COLO829 (cell line): Measurements from ENCODE around the gene NOL9.
"Not testable (repeated sequence)": the region's sequence is repeated elsewhere in the genome, so short reads cannot be mapped to it uniquely, and the experiment has no call there.

Source experiments
- DNase-seq: peaks from one replicate; pipeline ENCODE4 v3.0.0; 2012; ENCODE audit warnings: low spot score

NOL9 gene

DNA sequence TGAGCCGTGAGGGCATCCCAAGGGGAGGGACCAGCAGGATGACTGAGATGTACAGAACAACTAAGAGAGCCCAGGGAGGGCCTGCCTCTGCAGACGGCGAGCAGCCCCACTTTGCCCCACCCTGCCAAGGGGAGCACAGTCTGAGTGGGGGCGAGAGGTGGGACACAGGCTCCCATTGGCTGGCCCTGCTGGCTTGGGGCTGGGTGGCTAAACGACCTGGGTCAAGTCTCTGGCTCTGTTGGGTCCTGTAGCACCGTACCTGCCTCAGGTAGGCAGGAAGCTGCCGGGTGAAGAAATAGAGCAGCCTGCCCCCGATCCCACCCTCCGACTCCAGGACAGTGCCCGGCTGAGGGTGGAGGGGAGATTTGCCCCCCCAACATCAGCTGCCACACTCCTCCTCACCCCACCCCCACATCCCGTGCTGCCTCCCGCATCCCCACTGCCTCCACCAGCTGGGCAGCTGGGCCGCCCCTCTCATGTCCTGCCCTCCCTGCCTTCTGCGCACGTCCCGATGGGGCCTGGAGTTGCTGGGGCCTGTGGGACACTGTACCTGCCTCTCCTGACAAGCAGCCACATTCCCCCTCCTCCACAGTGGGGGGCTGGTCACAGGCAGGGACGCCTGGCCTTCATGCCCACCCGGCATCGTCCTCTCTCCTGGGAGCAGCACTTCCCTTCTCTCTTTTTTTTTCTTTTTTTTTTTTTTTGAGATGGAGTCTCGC is 50.3 kb downstream of the NOL9 start:
- no peak for DNase-seq

DNA sequence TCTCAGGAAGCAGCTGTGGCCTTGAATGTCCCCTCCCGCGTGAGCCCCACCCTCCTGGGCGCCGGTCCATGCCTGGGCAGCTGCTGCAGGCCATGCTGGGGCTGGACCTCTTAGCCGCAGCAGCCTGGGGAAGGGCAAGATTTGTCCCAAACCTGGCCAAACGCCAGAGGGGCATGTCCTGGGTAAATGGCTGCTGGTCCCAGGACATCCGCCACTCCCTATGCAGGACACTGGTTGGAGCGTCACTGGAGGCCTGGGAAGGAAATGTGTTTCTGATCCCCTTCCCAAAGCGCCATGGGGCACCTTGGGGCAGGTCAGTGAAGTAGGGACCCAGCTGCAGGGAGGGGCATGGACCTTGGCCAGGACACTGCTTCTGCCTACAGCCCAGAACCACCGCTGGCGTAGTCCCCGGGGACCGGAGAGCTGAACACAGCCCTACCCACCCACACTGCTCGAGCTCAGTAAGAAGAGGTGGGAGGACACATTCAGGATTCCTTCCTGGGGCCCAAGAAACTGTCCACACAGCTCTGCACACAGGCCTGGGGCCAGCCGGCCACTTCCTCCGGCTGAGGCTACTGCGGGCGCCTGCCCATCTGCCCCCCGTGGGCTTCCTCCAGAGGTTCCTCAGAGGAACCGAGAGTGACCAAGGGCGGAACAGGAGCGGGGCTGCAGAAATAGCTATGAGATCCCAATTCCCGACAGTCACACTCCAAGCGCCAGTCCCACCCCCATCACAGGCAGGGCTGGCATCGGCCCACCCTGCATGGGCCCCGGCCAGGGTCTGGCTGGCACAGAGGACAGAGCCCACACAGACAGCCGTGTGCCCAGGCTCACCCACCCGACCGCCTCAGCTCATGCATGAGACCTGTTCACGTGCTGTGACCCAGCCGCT is 52.1 kb downstream of the NOL9 start:
- DNase-seq, result no peak

DNA sequence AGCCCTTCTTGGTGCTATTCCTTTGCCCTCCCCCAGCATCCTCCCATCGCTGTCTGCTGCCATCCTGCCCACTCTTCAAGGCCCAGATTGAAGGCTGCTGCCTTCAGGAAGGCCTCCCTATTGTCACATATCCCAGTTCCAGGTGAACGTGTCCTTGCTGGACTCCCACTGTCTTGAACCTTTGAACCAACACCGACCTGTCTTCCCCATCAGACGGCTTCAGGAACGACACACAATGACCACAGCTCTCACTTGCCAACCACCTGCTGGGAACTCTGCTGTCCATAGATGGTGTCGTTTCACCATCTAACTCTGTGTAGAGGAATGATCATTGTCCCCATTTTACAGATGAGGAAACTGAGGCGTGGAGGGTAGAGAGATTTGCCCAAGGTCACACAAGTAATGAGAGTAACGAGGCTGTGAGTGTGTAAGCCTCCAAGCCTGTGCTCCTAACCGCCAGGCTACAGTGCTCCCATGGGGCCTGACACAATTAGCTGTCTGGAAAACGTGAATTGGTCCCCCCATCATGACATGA is 53.0 kb downstream of the NOL9 start:
- DNase-seq, result no peak

DNA sequence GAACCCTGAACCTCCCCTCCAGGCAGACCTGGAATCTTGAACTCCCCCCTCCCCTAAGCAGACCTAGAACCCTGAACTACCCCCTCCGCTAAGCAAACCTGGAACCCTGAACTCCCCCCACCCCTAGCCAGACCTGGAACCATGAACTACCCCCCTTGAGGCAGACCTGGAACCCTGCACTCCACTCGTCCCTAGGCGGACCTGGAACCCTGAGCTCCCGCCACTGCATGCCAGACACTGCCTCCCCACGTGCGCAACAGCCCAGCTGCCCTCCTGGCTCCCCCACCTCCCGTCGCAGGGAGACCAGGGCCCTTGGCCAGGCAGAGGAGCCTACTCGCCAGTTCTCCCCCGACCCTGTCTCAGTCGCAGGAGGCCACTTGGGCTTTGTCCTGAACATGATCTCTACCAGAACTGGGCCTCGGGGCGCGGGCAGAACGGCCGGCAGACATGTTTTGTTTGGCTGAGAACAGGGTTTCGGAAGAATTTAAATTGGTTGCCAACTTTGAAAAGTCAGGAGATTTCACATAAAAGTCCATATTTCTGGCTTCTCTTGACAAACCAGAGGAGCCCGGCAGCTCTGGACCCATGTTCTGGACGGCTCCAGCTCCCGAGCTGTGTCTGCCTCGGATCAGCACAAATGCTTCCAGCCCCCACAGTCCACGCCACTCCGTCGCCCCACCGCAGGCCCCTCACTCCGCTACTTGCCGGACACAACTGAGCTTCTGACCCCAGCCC is 53.6 kb downstream of the NOL9 start:
- DNase-seq, result no peak

DNA sequence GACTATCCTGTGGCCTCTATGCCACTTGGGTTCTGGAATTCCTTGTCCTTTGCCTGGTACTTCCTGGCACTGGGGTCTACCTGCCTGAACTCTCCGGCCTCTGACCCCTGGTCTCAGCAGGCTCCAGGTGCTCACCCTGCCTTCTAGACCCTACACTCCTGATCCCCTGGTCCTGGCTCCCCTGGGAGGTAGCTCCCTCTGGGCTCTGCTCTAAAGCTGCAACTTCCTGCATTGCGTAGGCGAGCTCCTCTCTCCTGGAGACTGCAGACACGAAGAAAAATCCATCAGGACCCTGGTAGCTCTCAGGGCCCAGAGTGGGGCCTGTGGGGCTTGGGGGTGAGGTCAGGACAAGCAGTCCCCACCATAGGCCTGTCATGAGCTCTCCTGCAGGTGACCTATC is 55.0 kb downstream of the NOL9 start:
- DNase-seq, result no peak

DNA sequence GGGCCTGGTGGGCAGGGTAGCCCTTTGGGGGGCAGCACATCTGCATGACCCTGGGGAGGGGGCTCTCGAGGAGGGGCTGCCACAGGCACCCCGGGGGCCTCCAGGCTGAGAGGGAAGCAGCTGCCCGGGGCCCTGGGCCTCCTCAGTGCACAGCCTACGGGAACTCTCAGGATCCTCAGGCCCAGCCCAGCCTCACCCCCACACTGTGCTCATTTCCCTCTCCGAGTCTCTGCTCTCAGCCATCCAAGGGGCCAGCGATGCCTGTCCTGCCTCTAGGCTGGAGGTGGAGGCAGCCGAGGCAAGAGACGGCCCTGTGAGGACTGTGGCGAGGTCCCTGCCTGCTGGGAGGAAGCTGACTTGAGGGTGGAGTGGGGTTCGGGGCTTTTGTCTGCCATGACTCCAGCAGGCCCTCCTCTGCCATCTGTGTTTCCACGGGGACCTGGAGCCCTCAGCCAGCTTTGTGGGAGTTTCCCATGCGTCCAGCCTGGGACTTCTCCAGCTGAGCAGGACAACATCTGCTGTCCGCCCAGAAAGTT is 55.7 kb downstream of the NOL9 start:
- no peak for DNase-seq

DNA sequence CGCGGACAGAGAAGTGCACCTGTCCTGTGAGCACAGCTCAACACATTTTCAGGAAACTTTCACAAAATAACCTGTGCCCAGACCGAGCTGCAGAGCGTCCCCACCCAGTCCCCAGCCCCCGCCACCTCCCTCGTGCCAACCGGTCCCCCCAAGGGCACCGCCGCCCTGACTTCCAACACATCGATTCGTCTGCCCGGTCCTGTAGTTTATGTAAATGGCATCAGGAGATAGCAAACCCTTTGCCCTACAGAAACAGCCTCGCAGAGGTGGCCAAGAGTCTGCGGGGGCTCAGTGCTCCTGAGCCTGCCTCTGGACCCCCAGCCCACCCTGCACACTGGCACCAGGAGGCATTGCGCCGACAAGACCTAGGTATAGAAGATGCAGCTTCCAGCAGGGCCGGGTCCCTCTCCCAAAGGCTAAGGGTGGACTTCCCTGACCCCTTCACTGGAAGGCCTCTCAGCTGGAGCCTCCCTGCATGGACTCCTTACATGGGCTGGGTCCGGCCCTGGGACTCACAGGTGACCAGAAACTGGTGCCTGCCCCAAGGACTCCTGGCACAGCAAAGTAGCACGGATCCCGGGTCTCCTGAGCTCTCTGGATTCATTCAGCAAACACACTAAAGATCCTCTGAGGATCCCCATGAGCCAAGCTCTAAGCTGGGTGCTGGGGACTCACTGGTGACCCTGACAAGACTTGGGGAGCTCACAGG is 56.3 kb downstream of the NOL9 start:
- DNase-seq, result no peak

DNA sequence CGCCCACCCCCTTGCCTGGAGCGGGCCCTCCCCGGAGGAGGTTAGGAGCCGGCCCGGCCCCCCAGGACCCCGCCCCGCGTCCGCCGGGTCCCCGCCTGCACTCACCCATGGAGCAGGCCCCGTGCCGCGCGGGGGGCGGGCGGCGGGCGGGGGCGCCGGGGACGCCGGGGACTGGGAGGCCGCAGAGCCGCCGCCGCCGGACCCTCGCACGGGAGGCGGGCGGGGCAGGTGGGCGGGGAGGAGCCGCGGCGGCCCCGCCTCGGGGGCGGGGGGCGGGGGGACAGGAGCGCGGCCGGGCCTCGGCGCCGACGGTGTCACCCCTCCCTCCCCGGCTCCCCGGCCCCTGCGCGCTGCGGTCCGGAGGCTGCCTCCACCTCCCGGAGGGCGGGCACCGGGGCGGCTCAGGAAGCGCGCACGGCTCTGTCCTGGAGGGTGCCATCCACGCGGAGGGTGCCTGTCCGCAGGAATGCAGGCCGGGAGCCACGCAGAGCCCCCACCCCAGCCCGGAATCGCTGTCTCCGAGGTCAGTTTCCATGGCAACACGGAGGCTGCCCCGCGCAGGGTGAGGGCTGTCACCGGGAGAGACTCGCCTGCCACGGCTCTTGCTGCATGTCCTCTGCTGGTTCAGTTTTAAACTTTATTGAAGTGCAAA is 57.0 kb downstream of the NOL9 start:
- DNase-seq, result peak; percentile 33

DNA sequence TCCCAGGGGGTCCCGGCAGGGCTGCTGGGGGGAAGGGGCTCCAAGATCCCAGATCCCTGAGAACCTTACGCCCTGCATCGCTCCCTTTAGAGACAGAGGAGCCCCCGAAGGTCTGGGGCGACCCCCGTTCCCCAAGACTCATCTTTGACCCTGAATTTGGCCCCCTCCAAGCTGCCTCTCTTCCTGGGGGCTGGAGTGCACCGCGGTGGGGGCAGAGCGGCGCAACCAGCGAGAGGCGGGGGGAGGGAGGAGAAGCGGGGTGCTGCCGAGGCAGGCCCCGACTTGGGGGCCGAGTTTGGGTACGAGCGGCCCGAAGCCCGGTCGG is 57.5 kb downstream of the NOL9 start:
- DNase-seq, result no peak

DNA sequence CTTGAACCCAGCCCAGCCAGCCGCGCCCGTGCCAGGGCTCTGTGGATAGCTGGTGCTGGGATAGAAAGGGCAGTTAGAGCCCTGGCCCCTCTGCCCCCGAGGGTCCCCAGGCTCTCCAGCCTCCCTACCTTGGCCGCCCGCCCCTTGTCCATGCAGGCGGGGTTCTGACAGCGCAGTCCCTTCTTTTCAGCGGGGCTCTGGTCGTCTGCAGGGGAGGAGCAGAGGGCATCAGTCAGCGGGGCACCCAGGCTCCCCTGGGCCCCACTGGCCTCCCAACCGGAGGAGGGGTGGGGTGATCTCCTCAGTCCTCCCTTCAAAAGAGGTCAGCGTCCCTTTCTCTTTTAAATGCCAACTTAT is 58.0 kb downstream of the NOL9 start:
- DNase-seq, result no peak

DNA sequence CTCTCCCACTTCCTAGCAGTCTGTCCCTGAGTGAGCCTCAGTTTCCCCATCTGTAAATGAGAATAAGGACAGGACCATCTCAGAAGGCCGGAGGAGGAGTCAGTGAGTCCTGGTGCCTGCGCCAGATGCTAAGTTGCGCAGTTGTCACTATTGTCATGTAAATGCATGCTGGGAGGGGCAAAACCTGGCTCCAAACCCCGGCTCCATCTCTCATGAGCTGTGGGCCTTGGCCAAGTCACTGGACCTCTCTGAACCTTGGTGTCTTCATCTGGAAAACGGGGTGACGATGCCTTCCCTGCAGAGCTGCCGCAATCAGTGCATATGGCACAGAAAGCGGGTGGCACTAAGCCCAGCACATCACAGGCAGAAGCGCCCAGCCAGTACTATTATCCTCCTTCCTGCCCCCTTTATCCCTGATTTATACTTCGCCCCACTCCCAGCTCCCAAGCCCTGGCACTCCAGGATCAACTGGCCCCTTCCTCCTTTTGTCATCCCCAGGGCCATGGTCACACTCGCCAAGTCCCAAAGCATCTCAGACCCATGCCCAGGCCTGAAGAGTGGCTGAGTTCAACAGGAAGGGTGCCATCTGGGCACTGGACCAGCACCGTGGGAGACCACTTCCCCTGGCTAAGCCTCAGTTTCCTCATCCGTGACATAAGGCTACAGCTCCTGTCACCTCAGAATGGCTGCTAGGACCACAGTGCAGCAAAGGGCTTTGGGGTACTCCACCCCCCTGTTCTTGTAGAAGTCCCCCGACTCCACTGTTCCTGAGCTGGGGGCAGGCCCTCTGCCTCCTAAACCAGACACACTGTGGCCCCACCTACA is 58.6 kb downstream of the NOL9 start:
- DNase-seq, result no peak

DNA sequence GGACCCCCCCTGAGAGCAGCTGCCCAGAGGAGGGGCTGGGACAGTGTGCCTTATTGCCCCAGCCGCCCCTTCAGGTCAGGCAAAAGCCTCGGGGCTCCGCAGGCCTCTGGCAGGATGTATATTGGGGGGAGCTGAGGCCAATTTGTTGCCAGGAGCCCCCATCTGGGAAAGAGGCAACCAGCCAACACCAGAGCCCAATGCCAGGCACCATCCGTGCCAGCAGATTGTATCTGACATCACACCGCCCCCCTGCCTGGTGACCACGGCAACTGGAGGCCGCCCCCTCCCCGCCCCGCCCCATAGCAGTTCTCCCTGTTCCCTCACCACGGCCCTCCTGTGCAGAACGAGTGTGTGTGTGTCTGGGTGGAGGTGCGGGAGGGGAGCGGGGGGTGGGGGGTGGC is 59.3 kb downstream of the NOL9 start:
- DNase-seq, result no peak

DNA sequence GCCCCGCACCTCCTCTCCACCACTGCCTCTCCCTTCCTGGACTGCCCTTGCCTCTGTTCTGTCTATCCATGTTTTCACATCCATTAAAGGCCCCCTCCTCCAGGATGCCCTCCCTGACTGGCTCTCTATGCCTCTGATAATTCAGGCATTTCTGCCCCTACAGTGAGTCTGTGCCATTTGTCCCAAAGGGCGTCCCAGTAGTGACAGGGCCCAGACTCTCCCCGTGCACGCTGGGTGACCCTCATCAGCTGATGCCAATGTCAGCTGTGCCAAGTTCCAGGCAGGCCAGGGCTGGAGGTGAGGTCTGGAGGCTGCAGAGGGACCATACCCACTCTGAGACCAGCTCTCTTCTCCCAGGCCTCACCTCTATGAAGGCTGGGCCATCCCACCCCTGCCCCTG is 59.7 kb downstream of the NOL9 start:
- no peak for DNase-seq

DNA sequence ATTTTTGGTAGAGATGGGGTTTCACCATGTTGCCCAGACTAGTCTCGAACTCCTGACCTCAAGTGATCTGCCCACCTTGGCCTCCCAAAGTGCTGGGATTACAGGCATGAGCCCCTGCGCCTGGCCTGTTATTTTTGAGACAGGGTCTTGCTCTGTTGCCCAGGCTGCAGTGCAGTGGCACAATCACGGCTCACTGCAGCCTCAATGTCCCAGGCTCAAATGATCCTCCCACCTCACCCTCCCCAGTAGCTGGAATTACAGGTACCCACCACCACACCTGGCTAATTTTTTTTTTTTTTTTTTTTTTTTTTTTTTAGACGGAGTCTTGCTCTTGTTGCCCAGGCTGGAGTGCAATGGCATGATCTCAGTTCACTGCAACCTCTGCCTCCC is 60.5 kb downstream of the NOL9 start:
- not testable (repeated sequence) for DNase-seq

DNA sequence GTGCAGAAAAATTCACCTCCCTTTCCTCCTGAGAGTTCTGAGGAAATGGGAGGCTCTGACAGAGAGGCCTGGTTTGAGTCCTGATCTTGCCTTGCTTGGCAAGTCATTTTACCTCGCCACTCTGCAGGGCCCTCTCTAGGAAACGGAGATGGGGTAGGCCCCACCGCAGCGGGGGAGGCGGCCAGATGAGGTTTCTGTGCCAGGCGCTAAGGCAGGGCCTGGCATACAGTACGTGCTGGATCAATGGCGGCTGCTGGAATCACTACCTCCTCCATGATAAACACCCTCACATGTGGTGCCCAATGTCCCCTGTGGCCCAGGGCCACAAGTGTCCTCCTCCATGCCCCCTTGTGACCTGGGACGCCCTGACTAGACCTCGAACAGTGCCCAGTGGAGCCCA is 62.3 kb downstream of the NOL9 start:
- no peak for DNase-seq

DNA sequence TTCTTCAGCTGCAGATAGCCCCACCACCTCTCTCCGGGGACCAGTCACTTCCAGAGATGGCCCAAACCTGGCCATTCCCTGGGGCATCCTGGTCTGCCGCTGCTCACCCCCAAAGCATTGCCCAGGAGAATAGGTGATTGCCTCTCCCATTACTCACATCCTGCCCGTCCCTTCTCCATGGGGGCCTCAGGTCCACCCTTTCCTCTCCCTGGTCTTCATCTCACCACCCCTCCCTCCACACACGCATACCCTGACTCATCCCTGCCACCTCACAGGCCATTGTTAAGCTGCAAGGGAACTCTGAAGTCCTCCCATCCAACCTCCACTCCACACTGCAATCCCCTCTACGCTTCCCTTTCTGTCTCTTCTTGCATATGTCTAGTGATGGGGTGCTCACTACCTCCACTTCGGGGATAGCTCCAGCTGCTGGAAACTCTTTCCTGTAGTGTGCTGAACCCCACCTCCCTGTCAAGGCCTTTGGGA is 62.8 kb downstream of the NOL9 start, which contains the start of gene PLEKHG5:
Gene PLEKHG5, minus strand, starts transcription at position 188 of the 483 bp plus-strand sequence. CDS start 14,096 bp downstream, outside the sequence.
- DNase-seq, result no peak

DNA sequence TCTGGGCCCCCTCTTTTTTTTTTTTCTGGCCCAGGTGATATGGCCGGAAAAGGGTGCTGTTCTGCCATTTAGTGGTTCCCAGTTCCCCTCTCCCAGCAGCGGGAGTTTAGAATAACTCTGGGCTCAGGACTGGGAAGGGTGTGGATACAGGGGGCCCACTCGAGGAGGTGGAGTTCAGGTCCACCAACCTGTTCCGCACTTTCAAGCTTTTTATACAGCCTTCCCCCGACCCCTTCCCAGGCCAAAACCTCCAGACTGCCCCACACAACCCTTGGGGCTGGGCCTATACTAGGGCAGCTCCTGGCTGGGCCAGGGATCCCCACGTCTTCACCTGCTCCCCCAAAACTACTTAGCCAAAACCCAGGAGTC is 63.2 kb downstream of the NOL9 start:
- DNase-seq, result no peak

DNA sequence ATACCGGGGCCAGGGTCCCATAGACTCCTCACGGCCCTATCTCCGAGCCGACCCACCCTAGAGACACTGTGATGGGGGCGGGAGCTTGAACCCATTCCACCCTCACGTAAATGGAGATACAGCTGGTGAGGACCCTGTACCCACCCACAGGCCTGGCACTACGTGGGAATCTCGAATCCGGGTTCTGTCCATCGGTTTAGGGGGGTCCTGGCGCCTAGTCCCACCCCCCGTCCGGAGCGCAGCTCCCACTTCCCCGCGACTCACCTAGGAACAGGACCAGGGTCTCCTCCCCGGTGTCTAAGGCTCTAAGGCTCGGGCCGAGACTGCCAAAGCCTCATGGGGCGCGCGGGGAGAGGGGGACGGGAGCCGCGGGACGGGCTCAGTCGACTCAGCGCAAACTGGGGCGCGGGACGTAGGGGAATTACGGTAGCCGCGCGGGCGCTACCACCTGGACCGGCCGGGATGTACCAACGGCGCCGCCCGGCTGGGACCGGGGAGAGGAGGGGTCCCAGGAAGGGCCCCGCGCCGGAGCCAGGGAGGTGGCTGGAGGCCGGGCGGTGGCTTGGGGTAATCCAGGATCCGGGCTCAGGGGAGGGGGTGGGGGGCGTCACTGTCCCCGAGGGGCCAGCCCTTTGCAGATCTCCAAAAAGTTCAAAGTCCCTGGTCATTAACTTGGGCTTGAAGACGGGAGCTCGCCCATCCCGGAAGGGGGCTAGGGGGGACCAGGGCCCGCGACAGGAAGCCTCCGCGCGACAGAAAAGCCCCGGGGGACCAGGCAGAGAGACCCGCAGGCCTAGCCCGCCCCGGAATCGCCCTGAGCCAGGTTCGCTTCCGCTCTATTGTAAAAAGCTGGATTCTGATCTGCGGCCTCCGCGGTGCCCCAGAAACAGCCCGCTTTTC is 63.9 kb downstream of the NOL9 start:
- DNase-seq, result peak; percentile 40

DNA sequence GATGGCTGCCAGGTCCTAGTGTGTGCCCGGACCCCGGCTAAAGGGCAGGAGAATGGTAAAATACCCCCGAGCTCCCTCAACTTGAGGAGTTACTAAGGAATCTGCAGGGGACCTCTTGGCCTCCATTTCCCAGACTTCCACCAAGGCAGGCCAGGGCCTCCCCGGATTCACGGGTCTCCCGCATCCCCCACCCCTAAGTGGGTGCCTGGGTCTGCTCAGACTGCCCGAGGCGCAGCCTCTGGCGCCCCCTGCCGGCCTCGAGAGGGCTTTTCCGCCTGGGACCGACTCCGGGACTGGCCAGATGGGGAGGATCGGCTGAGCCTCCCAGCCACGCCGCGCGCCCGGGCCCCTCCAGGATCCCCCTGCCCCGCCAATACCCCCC is 64.5 kb downstream of the NOL9 start:
- DNase-seq, result peak; percentile 70
